SIG-M5 (cell line): ENCODE measurements around the gene KNSTRN.

Experiments used
- DNase-seq: peaks from one replicate; lab custom pipeline; 2025; lab: John Stamatoyannopoulos, UW

KNSTRN gene

DNA sequence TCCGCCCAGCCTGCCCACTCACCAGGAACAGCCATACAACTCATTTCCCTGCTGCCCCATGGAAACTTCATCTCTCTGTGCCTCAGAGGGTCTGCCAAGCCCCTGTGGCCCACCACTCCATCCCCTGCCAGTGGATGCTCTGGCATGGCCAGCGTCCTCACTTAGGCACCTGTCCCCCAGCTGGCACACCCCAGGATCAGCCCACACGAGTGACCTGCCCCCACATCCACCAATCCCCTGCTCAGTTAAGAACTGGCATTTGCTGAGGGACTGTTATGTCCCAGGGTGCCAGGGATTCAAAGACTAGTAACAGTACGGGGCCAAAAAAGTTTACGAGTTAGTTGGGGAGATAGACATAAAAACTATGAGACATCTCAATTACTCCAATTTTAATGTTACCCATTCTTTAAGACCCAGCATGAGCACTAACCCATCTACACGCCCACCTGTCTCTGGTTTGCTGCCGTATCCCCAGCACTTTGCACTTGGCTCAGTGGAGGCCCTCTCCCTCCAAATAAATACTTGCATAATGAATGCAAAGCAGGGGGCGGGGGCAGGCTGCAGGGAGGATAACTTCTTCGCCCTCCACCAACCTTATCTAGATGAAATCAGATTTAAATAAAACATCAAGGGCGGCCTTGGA is 46.7 kb downstream of the KNSTRN start:
- DNase-seq: no peak

DNA sequence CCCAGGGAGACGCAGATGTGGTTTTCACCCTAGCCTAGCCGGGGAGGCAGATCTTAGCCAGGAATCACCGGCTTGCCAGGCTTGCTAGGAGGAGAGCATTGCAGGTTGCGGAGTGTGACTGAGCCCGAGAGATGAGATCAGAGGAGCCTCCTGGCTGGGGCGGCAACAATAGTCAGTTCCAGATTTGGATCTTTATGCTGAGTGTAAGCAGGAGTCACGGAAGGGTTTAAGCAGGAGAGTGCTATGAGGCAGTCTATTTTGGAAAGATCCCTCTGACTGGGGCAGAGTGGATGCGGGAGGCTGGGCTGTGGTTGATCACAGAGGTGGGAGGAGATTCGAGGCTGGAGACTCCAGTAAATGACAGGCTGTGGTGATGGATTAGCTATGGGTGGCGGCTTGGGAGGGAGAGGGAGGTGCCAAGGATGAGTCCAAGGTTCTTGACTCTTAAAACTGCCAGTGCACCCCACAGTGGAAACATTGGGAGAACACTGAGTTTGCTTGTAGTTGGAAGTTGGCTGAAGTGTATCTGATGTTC is 47.8 kb downstream of the KNSTRN start:
- DNase-seq: no peak

DNA sequence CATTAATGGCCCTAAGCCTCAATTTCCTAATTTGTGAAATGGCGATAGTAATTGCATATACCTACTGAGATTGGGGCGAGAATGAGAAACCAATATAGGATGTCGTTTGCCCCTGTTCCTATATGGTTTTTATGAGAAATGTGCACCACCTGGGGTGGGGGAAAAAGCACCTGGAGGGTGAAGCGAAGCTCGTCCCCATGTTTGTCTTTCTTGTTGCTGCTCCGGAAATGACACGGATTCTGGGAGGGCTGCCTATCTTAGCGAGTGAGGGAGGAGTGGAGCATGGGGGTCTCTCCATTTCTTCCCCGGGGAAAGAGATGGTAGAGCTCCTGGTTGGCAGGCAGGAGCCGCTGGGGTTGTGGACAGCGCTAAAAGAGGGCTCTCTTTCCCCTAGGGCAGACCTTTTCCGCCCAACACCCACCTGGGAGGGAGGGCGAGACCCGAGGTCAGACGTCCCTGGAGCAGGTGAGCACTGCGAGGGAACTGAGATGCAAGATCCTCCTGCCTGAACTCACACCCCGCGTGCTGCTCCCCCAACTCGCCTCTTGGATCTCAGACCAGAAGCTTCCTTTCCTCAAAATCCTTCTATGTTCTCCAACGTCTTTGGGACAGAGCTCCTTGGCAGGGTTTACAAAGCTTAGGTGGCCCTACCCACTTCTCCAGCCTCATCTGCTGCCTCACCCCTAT is 52.6 kb downstream of the KNSTRN start:
- DNase-seq: no peak

DNA sequence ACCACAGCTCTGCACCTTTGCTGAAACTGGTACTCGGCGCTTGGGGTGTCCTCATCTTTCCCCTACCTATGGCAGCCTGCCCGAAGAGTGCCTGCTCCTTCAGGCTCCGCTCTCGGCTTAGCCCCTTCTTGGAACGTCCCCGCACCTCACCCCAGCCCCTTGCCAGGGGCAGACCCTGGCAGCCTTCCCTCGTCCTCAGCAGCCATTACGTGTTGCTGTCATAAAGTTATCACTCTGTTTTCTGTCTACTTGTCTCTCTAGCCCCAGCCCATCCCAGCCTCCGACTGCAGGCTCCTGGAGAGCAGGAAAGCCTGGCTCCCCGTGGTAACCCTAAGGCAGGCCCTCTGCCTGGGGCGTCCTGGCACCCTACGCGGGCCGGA is 53.2 kb downstream of the KNSTRN start:
- DNase-seq: no peak

DNA sequence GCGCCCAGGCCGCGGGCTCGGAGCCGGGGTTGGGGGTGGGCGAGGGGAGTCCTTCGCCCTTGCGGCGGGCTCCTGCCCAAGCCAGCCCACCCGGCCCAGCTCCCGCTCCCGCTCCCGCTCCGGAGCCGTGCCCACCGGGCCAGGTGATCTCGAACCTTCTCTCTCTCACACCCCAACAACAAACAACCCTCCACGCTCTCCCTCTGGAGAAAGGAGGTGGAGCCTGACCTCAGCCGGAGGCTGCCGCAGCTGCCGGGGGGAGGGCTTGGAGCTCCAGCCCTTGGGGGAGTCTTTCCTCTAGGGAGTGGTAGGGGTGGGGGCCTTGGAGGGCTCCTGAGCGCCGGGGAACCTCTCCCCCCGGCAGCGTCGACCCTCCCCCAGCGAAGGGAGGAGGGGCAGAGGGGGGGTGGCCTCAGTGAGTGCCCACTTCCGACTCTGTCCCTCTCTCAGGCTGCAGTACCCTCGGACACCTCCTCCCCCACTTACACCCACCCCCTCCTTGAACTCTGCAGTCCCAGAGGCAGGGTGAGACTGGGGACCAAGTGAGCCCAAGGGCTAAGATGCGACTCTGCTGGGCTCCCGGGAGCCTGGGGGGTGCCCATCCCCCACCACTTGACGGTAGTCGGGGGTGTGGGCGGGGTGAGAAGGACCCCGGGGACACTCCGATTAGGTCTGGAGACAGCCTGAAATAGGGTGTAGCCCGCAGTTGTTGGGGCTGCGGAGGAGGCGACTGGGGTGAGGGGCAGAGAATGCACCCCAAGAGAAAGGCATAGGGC is 53.8 kb downstream of the KNSTRN start:
- DNase-seq: no peak

DNA sequence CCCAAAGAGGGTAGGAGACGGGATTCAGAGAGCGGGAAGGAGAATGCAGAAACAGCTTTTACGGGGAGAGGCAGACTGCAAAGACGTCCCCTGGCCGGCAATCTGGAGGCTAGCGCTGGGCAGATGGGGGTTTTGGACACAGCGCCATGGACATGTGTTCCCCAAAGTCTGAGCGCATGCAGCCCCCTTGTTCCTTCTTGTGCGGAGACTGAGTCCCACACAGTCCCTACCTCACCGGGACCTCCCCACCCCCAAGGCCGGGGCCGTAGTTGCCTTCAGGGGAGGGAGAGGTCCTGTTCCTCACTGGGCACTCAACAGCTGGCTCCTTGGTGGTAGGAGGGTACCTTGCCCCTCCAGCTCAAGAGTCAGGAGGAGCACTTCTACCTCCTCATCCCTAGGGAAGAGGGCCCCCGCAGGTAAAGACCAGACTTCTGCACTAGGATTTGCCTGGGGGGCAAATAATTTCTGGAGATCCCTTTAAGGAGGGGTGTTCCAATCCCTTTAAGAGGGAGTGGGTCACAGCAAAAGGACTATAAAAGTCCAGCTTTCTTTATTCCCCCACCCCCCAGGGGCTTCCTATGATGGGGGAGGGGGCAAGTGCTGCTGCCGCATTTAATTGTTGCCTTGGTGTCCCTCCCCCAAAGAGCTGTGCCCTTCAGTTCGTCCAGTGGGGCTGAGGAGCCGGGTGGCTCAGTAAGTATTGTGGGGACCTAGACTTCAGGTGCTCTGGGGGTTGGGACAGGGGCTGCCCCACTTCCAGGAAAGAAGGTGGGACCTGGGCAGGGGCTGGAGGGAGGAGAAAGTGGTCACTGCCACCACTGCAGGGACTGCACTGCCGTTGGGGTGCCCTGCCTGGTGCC is 54.6 kb downstream of the KNSTRN start:
- DNase-seq: no peak

DNA sequence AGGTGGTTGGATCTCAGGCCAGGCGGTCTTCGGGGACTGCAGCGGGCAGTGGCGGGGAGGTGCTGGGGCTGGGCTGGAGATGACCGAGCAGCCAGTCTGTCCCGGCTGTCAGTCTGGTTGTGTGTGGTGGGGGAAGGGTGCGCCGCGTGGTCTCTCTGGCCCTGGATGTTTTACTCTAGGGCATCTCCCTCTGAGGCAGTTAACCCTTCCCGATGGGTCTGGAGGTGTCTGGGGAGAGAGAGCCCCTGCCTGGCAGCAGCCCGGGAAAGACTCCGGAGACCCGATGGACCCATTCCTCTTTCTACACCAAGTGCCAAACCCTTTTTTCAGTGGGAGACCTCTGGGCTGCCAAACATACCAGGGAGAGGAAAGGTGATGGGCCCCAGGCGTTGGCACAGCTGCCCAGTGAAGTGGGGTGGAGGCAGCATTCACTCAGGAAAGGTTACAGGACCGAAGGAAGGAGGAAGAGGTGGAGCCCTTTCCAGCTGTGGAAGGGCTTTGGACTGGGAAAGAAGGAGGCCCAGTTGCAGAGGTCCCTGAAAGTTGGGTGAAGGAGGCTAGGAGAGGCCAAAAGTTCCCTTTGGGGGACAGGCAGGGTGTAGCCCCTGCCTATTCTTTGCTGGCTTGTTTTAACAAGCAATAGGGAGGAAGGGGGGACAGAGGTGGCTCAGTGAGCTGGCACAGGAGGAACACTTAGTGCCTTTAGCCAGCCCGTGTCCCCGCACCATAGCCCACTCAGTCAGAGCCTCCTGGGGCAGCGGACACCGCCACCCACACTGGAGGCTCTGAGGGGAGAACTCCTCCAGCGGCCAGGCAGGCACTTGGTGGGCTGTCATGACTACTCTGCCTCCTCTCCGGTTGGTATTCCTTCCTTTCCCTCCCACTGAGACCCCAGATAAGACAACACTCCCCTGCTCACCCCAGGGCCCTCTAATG is 55.5 kb downstream of the KNSTRN start:
- DNase-seq: no peak

DNA sequence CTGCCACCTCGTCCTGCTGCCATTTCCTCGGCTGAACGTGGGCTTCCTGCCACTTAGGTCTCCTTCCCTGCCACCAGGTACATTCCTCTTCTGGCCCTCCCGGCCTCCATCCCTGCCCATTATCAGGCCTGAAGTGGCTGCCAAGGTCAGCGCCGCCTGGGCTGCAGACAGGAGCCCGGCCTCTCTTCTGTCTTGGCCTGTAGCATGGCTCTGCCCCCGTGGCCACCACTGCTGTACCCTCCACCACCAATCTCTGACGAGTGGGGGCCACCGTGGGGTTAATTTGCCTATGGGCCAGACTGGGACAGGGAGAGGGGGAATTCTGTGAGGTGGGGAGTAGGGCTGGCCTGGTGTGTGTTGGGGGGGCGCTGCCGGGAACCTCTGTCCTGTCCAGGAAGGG is 56.2 kb downstream of the KNSTRN start:
- DNase-seq: no peak

DNA sequence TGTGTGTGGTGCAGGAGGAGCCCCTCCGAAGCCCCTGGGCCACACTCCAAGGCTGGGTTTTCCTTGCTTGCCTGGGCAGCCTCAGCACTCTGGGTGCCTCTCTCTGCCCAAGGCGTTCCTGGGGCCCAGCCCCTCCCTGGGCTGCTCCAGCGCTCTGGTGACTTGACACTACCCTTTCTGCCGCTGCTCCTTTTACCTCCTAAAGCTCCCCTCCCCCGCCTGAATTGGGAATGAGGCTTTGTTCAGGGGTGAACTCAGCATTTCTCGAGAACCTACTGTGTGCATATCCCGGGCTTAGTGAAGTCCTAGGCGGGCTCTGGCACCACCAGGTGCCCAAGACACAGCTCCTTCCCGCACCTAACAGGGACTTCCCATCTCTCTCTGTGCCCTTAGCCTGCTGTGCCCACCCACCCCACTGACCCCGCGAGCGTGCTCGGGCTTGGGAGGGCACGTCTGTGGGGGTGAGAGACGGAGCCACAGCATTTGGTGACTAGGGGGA is 57.0 kb downstream of the KNSTRN start:
- no peak for DNase-seq

DNA sequence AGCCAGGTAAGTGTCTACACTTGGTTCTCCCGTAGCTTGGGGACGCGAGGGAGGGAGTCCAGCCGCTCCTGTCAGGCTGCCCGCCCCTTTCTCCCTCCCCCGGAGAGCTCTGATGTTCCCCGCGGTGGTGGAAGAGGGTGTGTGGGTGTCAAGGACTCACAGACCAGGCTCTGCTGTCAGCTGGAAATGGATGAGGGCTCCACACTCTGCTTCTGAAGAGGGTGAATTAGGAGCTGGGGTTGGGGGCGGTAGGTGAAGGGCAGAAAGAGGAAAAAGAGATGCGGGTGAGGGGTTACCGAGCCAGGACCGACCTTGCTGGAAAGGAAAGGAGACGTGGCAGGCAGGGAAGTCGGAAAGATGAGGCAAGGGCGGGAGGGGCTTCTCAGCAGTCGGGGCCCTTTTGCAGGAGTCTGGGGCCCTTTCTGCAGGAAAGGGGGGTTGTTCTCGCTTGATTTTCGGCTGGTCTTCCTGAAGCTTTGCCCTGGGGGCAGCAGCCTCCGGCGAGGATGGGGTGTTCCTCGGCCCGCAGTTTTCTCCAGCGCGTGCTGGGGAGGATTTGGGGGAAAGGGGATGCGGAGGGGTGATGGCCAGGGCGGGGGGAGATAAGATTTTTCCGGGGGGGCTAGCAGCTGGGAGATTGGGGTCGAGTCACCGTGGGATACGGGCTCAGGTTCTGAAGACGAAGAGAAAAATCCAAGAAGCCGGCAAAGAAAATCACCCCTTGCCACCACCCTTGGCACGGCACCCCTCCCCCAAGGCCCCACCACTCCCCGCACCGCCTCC is 57.6 kb downstream of the KNSTRN start:
- DNase-seq: no peak

DNA sequence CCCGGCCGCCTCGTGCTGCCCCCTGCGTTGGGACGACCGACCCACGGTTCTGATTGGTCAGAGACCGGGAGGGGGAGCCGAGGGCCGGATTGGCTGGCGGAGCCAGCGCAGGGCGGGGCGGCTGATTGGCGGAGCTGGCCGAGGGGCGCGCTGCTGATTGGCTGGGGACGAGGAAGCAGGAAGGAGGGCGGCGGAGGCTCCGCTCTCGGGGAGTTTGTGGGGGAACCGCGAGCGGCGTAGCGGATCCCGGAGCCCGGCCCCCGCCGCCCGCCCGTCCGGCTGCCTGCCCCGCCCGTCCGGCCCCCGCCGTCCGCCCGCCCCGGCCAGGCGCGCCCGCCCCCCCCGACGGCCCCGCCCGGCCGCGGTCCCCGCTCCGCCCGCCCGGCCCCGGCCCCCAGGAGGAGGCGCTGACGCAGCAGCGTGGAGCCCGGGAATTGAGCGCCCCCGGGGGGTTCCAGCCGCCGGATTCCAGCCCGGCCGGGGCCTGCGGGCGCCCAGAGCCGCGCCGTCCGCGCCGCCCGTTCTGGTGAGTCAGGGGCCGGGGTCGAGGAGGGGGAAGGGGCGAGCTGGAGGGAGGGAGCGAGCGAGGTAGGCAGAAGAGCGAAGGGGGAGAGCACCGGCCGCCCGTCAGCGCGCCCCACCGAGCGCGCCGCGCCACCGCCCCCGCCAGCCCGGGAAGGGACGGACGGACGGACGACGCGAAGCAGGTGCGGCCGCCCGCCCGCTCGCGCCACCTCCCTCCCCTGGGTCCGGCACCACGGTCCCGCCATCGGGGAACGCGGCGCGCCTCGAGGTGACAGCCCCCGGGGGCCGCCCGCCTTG is 58.4 kb downstream of the KNSTRN start, which contains the start of gene BAHD1:
Gene BAHD1, plus strand, starts transcription at position 211 of the 822 bp plus-strand sequence. CDS start 17,512 bp downstream, outside the sequence.
- DNase-seq: peak; percentile 27

DNA sequence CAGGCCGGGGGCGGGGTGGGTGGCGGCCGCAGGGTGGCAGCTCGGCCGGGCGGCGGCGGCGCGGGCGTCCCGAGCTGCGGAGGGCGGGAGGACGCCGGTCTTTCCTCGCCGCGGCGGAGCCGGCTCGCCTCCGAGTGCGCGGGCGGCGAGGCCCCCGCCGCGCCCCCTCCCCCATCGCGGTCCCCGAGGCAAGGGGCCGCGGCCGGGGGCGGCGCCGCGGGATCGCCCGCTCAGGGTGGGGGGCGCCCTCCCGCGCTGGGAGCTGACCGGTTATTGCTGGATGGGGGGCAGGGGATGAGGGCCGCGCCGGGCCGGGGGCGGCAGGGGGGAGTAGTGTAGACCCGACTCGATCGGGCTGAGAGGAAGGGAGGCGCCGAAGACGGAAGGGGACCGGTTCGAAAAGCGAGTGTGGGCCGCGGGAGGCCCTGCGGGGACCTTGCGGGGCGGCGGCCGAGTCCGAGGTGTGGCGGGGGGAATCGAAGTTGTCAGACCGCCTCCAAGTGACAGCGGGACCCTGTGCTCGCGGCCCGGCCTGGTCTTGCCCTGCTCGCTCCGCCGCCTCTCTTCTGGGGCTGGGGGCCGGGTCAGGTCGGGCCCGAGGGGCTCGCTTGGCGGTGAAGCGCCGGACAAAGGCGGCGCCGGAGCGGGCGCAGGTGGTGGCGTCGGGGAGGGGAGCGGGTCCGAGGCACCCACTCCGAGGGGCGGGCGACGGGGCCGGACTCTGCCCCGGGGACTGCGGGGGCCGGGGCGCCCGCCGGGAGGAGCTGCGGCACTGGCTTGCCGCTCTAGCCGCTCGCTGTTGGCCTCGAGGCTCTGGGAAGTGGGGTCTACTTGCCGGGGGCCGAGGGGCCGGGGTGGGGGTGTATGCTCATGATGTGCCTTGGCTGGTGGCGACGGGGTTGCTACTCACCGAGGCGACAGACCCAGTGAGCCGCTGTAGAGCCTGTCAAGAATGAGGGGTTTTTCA is 59.3 kb downstream of the KNSTRN start:
- DNase-seq: no peak

DNA sequence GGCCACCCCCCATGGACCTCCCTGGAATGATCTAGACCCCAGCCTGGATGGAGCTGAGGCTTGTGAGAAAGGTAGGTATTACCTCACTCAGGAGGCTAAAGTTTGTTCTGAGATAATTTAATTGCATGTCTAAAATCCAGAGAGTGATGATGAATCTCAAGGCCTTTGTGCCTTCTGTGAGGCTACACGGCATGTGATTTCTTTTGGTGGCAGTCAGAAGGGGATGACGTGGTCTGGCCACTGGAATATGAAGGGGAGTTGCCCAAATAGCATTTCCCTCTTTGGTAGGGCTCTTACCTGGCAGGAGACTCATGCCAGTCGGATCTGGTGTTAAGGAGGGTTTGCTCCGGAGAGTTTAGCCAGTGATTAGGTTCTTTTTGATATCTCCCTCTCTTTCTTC is 60.7 kb downstream of the KNSTRN start:
- DNase-seq: no peak

DNA sequence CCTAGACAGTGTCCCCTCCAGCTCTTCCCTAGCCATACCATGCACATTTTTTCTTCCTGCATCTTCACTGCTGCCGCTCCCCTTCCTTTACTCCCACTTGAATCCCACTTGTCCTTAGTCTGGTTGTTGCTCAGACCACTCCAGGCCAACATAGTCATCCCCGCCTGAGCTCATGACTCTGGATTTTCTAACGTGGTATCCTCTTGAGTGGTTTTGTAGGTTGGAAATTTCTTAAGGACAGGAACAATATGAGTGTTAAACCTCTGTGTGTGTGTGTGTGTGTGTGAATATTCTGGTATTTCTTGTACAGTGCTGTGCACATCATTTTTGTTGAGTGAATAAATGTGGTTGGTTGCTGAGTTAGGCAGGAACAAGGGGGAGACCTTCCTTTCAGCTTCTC is 61.3 kb downstream of the KNSTRN start:
- DNase-seq: no peak
